ENCODE data around the gene PRKAR1A. TPM values are rescaled to one million over a fixed set of nuclear protein-coding genes. Genes with fewer than 3 reads are reported as not detected.
A peak's percentile ranks its signal among the peaks of the same experiment; 100 is the strongest.

PRKAR1A gene
- total and polyA plus RNA-seq, 8 donors = 22.6 to 137 (median 74.7) TPM

DNA sequence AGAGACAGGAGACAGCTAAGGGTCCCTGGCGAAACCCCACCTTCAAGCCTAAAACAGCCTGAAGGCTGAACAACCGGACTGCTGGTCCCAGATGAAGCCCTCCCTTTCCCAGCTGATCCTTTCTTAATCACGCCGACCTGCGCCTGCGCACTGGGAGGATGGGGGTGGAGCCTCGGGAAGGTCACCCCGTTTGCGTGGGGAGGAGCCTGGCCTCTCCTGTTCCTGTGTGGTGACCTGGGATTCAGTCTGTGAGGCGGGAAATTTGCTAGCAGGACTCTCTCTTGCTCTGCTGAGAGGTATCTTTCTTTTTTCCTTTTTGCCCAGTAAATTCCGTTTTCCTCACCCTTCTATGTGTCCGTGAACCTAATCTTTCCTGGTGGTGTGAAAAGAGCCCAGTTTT is 79.4 kb downstream of the PRKAR1A start:
- no peak overlapping the region for H3K4me3 ChIP-seq
- ATAC-seq (peak in 3 of 4 donors; percentile 61 to 86 (median 69)), FAIRE-seq (no peak), DNase-seq (peak in 5 of 6 donors; percentile 29 to 68 (median 55))
- H3K27ac ChIP-seq = no peak overlapping the region
- H3K27me3 ChIP-seq = no peaks in the 10 kb centered on the region
- H3K9me3 ChIP-seq = no peaks in the 10 kb centered on the region
- intact Hi-C loops (cut with DNase I) = no loop called here
- H3K36me3 ChIP-seq = no peaks in the 10 kb centered on the region
- H3K4me1 ChIP-seq = no peaks in the 10 kb centered on the region
- WGBS, 2 donors = 72 to 84% methylated on average over 12 of the region's 12 CpGs
- TF ChIP-seq, protein P1, sequence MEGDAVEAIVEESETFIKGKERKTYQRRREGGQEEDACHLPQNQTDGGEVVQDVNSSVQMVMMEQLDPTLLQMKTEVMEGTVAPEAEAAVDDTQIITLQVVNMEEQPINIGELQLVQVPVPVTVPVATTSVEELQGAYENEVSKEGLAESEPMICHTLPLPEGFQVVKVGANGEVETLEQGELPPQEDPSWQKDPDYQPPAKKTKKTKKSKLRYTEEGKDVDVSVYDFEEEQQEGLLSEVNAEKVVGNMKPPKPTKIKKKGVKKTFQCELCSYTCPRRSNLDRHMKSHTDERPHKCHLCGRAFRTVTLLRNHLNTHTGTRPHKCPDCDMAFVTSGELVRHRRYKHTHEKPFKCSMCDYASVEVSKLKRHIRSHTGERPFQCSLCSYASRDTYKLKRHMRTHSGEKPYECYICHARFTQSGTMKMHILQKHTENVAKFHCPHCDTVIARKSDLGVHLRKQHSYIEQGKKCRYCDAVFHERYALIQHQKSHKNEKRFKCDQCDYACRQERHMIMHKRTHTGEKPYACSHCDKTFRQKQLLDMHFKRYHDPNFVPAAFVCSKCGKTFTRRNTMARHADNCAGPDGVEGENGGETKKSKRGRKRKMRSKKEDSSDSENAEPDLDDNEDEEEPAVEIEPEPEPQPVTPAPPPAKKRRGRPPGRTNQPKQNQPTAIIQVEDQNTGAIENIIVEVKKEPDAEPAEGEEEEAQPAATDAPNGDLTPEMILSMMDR (IDR thresholded peaks at IDR 0.05) = no peak

- FAIRE-seq = no peak
Measured at GRCh38 chr17:68592009-68592408, 79.8 kb downstream of the PRKAR1A start.

DNA sequence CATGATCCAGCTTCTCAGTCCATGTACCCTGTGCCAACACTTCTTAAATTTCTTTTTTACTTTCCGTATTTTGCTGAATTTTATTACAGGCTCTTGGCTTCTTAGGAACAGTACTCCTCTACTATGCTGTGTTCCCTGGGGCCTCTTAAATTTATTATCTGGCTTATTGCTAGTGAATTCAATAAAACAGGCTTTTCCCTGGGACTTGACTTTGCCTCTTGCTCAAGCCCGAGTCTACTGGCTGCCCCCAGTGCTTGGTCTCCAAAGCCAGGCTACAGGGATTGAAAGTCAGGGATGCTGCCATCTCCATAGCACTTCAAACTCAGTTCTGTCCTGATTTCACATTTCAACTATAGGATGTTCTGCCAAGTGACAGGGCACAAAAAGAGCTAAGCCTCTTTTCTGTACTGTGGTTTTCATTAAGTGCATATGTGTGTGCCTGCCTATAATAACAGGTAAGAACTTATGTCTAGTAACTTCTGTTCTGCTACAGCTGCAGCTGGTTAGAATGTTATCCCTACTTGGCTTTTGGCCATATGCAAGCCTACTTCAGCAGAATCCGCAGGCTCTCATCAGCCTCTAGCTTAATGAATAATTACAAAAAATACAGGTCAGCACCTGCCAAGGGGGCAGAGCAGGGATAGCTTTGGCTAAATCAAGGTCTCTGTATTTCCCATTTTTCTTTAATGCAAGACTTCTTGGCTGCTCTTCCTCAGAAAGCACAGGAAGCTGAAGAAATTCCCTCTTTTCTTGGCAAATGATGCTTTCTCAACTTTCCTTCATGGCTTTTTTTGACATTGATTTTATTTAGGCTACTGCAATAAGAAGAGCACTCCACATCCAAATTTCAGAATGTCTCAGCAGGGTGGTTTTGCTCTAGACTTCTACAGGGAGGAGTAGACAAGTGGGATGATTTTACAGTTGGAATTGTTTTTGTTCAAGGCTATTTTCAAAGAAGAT is 80.7 kb downstream of the PRKAR1A start:
- H3K4me1 ChIP-seq = no peaks in the 10 kb centered on the region
- intact Hi-C loops (cut with DNase I) = no loop called here
- H3K27ac ChIP-seq = no peak overlapping the region
- no peak overlapping the region for H3K4me3 ChIP-seq
- 58 to 67% methylated on average over 3 of the region's 3 CpGs for WGBS, 2 donors
- H3K36me3 ChIP-seq = no peaks in the 10 kb centered on the region
- no peaks in the 10 kb centered on the region for H3K9me3 ChIP-seq
- ATAC-seq (peak in 1 of 4 donors; percentile 14), FAIRE-seq (no peak), DNase-seq (no peak)
- no peaks in the 10 kb centered on the region for H3K27me3 ChIP-seq
- TF ChIP-seq, protein P1 (IDR thresholded peaks at IDR 0.05) = no peak

More at GRCh38 chr17:68592009-68592408, 79.8 kb downstream of the PRKAR1A start:
- no peaks in the 10 kb centered on the region for H3K27me3 ChIP-seq
- H3K27ac ChIP-seq = no peak overlapping the region
- ATAC-seq = no peak
- H3K4me3 ChIP-seq = no peak overlapping the region
- no peaks in the 10 kb centered on the region for H3K4me1 ChIP-seq
- intact Hi-C loops (cut with DNase I) = no loop called here
- no peak for DNase-seq
- 60 to 79% methylated on average over 2 of the region's 2 CpGs for WGBS, 2 donors
- TF ChIP-seq, protein P1 (IDR thresholded peaks at IDR 0.05) = no peak
- H3K9me3 ChIP-seq = no peaks in the 10 kb centered on the region
- no peaks in the 10 kb centered on the region for H3K36me3 ChIP-seq

DNA sequence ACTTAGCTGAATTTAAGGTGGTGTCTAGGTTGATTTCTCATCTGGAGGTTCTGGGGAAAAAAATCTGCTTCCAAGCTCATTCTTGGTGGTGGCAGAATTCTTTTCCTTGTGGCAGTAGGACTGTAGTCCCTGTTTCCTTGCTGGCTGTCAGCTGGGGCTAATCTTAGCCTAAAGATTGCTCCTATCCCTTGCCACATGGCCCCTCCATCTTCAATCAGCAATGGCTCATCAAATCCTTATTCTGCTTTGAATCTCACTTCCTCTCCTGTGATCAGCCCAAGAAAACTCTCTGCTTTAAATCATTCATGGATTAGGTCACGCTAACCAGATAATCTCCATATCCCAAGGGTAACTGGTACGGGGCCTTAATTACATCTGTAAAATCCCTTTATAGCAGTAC is 82.3 kb downstream of the PRKAR1A start:
- no peak for FAIRE-seq
- intact Hi-C loops (cut with DNase I) = no loop called here

More for the DNA sequence above, 82.3 kb downstream of the PRKAR1A start:
- Histone ChIP-seq H3K27ac (no peak overlapping the region), H3K27me3 (no peaks in the 10 kb centered on the region), H3K4me1 (no peaks in the 10 kb centered on the region), H3K36me3 (no peaks in the 10 kb centered on the region), H3K9me3 (no peaks in the 10 kb centered on the region), H3K4me3 (no peak overlapping the region)
- 82 to 88% methylated on average over 2 of the region's 2 CpGs for WGBS, 2 donors
- ATAC-seq (no peak), DNase-seq (no peak)
- TF ChIP-seq, protein P1 (IDR thresholded peaks at IDR 0.05) = no peak

Measured in pancreas (tissue), 10 donors.